Adrenal gland (tissue), 5 donors: Measurements from ENCODE around the gene OR11L1.

Experiments
- CTCF ChIP-seq, 6 experiments: fragments of 450-650 bp in 4 of 6; fragments of 200-600 bp in 2 of 6; sonication (generic) in 1 of 6; IDR thresholded peaks; 1 replicate in 5 of 6; 2 replicates in 1 of 6; pipeline versions ENCODE4 v1.5.1 to v1.8.0; 2016 to 2021; ENCODE audit warnings: antibody characterized with exemption in 6 of 6, mild to moderate bottlenecking in 2 of 6, moderate library complexity in 1 of 6
- POLR2A ChIP-seq, 2 donors: fragments of 450-650 bp; IDR thresholded peaks; one replicate each; pipeline ENCODE4 v1.6.1; 2017; ENCODE audit warnings: antibody characterized with exemption in 2 of 2, mild to moderate bottlenecking in 2 of 2, moderate library complexity in 1 of 2
- donor health status: DM: no; HTN: no; CAD: no.

DNA sequence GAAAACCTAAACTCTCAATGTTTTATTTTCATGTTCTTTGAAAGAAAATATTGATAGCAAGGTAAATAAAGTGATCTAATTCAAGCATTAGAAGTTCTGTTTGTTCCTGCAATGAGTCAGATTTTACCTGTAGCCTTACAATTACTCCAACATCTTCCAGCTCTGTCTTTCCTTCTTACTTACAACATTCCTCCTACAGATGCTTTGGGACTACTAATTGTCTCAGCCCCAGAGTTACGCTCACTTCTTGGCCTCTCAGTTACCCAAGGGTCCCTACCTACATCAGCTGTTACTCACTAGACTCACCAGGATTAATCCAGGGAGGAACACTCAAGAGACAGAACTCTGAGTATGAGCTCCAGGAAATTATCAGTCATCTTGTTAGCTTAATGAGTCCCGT lies 44.2 kb downstream of the OR11L1 start:
- no peak for TF ChIP-seq CTCF (IDR thresholded peaks at IDR 0.05)
- TF ChIP-seq POLR2A (IDR thresholded peaks at IDR 0.05), result no peak
